Measurements from ENCODE around the gene ITPR3. TPM values are rescaled to one million over a fixed set of nuclear protein-coding genes. Genes with fewer than 3 reads are reported as not detected.

The ITPR3 gene
- total RNA-seq, 2 experiments from 2014 or later = 64.2 to 65.8 TPM

DNA sequence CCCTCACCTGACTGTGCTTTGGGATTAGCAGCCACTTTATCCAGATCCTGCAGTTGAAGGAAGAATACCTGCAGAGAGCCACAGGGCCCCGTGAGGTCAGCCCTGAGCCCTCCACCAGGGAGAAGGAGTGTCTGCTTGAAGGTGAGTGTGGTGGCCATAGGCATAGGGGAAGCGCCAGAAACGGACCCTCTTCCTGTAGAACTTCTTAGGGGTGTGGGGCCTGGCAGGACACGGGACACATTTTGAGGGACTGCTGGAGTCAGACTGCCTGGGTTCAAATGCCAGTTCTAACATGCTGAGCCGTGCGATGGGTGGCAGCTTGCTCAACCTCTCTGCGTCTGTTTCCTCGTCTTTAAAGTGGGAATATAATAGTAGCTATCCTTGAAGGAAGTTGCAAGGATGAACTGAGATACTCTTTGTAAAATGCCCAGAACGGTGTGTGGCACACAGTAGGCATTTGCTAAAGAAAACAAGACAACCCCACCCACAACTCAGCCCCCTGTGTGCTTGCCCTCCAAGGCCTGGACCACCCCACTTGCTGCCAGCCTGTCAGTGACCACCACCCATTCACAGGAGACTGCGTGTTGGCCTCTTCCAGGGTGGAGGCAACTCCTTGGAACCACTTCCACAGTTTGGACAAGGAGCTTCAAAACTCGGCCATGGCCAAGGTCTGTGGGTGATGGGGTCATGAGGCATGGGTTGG is 36.3 kb upstream of the ITPR3 start:
- no peak for DNase-seq
- Mint-ChIP-seq H3K4me1 (peaks cover 39% of the 10 kb centered on the region), H3K9me3 (no peaks in the 10 kb centered on the region), H3K27ac (peak overlapping the region; percentile 97), H3K27me3 (no peaks in the 10 kb centered on the region), H3K4me3 (no peak overlapping the region), H3K36me3 (ENCODE audit: low read depth) (no peaks in the 10 kb centered on the region)
- POLR2A ChIA-PET = interaction anchor here (0.6 kb wide), 1 partner anchor 130 kb away, joined by 4 read pairs; the partner anchor contains the start of gene ZBTB9
- CTCF ChIA-PET = interaction anchor here (0.5 to 4.8 kb wide), 11 partner anchors 9 to 544 kb away, joined by 3 to 17 read pairs (median 5); partner anchors contain the start of gene ITPR3

DNA sequence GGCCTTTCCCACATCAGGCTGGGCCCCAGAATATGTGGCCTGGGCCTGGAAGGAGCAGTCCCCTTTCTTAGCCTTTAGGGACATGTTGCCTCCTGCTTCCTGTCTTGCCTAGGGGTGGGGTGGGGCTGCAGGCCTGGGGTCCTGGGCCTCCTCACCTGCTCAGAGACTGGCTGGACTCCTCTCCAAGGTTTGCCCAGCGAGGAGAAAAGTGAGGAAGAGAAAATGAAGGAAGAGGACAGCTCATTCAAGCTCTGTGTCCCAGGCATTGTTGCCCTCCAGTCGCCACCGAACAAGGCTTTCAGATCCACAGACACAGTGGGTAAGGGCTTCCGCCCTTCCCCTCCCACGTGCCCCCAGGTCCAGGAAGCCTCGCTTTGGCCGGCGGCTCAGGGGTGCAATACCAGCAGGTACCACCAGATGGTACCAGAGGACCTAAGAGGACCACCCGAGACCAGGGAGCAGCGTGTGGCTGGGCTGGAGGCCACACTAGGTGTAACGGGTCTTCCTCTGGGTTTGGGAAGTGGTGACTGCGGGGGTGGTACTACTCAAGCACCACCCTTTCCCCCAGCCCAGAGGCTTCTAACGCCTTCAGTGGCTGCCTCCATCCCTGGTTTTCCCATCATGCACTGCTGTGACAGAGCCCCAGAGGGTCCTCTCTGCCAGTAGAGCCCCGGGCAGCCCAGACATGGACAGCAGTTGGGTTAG is 35.6 kb upstream of the ITPR3 start:
- peak; percentile 89 for DNase-seq
- ChIA-PET POLR2A (interaction anchor here (0.6 kb wide), 2 partner anchors 83 to 131 kb away, joined by 3 to 4 read pairs; partner anchors contain the start of gene ZBTB9), CTCF (interaction anchor here (0.6 to 4.8 kb wide), 11 partner anchors 10 to 629 kb away, joined by 3 to 17 read pairs (median 4); partner anchors contain the start of gene ITPR3)
- Mint-ChIP-seq H3K4me3 (peak overlapping the region; percentile 71), H3K27me3 (no peaks in the 10 kb centered on the region), H3K36me3 (ENCODE audit: low read depth) (no peaks in the 10 kb centered on the region), H3K4me1 (peaks cover 33% of the 10 kb centered on the region), H3K27ac (peak overlapping the region; percentile 97), H3K9me3 (no peaks in the 10 kb centered on the region)

DNA sequence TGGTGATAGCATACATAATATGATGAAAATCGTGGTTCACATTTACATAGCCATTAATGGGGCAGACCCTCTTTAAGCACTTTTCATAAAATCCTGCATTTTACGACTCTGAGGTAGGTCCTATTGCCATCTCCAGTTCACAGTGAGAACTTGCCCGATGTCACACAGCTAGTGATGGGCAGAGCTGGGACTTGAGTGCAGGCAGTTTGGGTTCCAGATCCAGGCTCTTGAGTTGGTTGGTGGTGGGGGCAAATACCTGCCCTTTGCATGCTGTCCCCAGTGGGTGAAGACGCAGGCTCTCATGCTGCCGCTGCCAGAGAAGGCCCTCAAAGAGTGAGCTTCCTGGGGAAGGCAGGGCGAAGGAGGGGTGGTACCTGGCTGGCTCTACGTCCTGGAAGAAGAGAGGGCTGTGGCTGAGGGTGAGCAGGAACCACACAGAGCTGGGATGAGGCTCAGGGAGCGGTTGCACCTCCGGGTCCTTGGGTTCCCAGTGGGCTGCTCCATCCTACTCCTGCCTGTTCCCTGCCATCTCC is 34.9 kb upstream of the ITPR3 start:
- Mint-ChIP-seq H3K4me1 (peaks cover 33% of the 10 kb centered on the region), H3K4me3 (peak overlapping the region; percentile 71), H3K9me3 (no peaks in the 10 kb centered on the region), H3K36me3 (ENCODE audit: low read depth) (no peaks in the 10 kb centered on the region), H3K27me3 (no peaks in the 10 kb centered on the region), H3K27ac (peak overlapping the region; percentile 97)
- ChIA-PET POLR2A (interaction anchor here (0.6 kb wide), 2 partner anchors 82 to 169 kb away, joined by 3 to 6 read pairs; no protein-coding TSS in a partner anchor), CTCF (interaction anchor here (0.6 to 4.8 kb wide), 7 partner anchors 10 to 628 kb away, joined by 3 to 17 read pairs (median 4); no protein-coding TSS in a partner anchor)
- no peak for DNase-seq

DNA sequence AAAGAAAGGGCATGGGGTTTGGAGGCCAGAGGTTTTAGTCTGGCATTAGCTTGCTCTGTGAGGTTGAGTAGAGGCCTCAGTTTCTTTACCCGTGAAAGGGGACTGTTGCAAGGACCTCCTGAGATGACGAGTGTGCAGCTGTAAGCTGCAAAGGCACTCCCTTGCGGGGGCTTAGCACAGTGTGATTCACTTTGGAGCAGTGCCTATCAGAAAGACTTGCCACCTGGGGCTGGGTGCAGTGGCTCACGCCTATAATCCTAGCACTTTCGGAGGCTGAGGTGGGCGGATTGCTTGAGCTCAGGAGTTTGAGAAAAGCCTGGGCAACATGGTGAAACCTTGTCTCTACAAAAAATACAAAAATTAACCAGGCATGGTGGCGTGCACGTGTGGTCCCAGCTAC is 33.6 kb upstream of the ITPR3 start:
- DNase-seq = no peak
- POLR2A ChIA-PET = no interaction called here
- CTCF ChIA-PET = interaction anchor here (1.1 to 4.8 kb wide), 2 partner anchors 11 to 20 kb away, joined by 3 to 17 read pairs; no protein-coding TSS in a partner anchor
- Mint-ChIP-seq H3K36me3 (ENCODE audit: low read depth) (no peaks in the 10 kb centered on the region), H3K4me3 (no peak overlapping the region), H3K9me3 (no peaks in the 10 kb centered on the region), H3K27ac (no peak overlapping the region), H3K27me3 (peaks cover 2% of the 10 kb centered on the region), H3K4me1 (peaks cover 39% of the 10 kb centered on the region)

DNA sequence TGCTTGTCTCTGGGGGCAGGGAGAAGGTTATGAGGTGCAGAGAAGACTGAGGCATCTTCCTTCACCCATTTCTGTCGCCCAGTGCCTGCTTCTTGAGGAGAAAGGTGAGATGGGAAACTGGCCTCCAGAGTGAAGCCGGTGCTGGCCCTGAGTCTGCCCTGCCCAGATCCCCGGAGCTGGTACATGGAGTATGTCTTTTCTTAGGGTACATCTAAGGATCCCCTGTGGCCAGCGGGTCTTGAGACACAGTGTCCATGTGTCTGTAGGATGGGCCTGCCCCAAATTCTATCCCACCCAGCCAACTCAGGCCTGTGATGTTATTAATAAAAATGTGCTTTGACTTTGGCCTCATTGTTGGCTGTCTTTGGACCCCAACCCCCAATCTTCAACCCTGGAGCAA is 32.2 kb upstream of the ITPR3 start:
- no peaks in the 10 kb centered on the region for H3K36me3 Mint-ChIP-seq (ENCODE audit: low read depth)
- H3K4me1 Mint-ChIP-seq = peaks cover 42% of the 10 kb centered on the region
- POLR2A ChIA-PET = no interaction called here
- no peak overlapping the region for H3K4me3 Mint-ChIP-seq
- H3K27ac Mint-ChIP-seq = no peak overlapping the region
- CTCF ChIA-PET = interaction anchor here (4.8 kb wide), 1 partner anchor 18 kb away, joined by 17 read pairs; no protein-coding TSS in a partner anchor
- H3K9me3 Mint-ChIP-seq = no peaks in the 10 kb centered on the region
- DNase-seq = no peak
- H3K27me3 Mint-ChIP-seq = peaks cover 2% of the 10 kb centered on the region

DNA sequence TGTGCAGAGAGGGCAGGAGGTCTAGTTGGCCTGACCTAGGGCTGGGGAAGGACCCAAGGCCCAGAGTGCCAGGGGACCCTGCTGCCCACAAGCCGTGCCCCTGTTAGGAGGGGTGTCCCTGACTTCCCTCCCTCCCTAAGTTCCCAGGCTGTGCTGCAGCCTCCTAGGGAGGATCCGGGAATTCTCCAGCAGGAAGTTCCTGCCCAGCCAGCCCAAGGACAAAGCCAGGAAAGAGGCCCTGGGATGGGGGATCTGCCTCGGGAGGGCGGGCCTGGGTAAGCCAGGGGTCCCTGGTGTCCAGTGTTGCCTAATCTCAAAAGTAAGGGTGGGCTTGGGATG is 31.8 kb upstream of the ITPR3 start:
- no peak for DNase-seq
- H3K27ac Mint-ChIP-seq = no peak overlapping the region
- H3K36me3 Mint-ChIP-seq (ENCODE audit: low read depth) = no peaks in the 10 kb centered on the region
- H3K4me3 Mint-ChIP-seq = no peak overlapping the region
- H3K27me3 Mint-ChIP-seq = peaks cover 2% of the 10 kb centered on the region
- POLR2A ChIA-PET = no interaction called here
- peaks cover 39% of the 10 kb centered on the region for H3K4me1 Mint-ChIP-seq
- CTCF ChIA-PET = interaction anchor here (0.7 to 1.4 kb wide), 6 partner anchors 10 to 122 kb away, joined by 3 to 7 read pairs (median 4); partner anchors contain the start of gene UQCC2
- H3K9me3 Mint-ChIP-seq = no peaks in the 10 kb centered on the region

DNA sequence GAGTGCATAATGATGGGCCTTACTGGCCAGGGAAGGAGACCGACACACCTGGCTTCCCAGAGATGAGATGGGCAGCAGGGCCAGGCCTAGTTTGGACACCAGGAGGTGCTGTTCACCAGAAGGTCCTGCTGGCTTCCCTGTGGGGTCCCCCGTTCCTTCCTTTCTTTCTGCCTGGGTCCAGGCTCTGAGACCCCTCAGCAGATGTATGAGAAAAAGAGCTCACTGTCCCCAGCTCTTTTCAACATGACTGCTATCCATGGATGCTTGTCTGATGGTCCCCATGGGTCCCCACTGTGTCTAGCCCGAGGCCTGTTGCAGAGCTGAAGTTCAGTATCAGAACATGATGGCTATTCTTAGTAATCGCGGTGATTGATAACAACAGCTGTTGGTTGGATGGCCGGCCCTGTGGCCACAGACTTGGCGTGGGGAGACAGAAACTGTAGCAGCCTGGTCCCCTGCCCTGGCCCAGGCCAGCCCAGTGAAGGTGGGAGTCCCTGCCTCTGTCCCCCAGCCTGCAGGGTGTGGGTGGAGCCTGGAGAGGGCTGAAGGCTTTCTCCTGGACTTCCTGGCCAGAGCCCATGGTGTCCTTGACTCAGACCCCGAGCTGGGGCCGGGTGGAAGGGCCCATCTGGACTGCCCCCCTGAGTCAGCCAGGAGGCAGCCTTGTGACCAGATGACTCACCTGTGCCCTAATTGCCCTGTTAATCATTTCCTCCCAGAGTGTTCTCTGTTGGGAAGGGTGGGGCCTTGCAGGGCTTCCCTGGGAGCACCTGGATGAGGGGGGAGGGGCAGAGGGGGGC is 31.2 kb upstream of the ITPR3 start:
- H3K4me1 Mint-ChIP-seq = peaks cover 35% of the 10 kb centered on the region
- POLR2A ChIA-PET = no interaction called here
- no peaks in the 10 kb centered on the region for H3K9me3 Mint-ChIP-seq
- peak; percentile 49 for DNase-seq
- H3K27me3 Mint-ChIP-seq = peaks cover 2% of the 10 kb centered on the region
- no peaks in the 10 kb centered on the region for H3K36me3 Mint-ChIP-seq (ENCODE audit: low read depth)
- CTCF ChIA-PET = interaction anchor here (0.6 to 1.4 kb wide), 7 partner anchors 11 to 121 kb away, joined by 3 to 7 read pairs (median 4); partner anchors contain the start of gene UQCC2
- no peak overlapping the region for H3K4me3 Mint-ChIP-seq
- no peak overlapping the region for H3K27ac Mint-ChIP-seq

DNA sequence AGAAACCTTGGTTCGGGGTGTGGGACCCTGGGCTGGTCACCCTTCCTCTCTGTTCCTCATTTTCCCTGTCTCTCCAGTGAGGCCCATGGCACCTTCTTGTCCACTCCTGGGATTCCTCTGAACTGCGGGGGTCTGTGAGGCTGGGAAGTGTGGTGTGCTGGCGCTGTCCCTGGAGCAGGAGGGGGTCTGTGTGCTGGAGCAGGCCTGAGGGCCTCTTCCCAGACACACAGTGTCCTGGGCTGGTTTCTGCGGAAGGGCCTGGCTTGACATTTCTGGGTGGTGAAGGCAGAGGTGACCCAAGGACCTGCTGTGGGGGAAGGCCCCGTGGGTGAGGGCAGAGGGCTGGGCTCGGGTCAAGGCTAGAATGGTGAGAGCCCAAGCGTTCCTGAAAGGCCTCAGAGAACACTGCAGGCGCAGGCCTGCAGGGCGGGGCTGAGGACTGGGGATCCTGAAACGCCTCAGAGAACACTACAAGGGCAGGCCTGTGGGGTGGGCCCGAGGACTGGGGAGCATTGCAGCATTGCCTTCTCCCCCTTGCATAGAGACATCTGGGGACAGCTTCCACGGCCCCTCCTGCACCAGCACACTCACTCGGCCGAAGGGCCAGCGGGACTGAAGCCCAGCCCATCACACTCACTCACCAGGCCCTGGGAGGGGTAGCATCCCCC is 30.5 kb upstream of the ITPR3 start:
- H3K4me3 Mint-ChIP-seq = no peak overlapping the region
- H3K27me3 Mint-ChIP-seq = peaks cover 2% of the 10 kb centered on the region
- DNase-seq = no peak
- H3K4me1 Mint-ChIP-seq = peaks cover 28% of the 10 kb centered on the region
- POLR2A ChIA-PET = no interaction called here
- H3K9me3 Mint-ChIP-seq = no peaks in the 10 kb centered on the region
- peak overlapping the region; percentile 31 for H3K27ac Mint-ChIP-seq
- CTCF ChIA-PET = interaction anchor here (0.6 to 2.8 kb wide), 5 partner anchors 12 to 111 kb away, joined by 3 to 8 read pairs (median 5); no protein-coding TSS in a partner anchor
- no peaks in the 10 kb centered on the region for H3K36me3 Mint-ChIP-seq (ENCODE audit: low read depth)

DNA sequence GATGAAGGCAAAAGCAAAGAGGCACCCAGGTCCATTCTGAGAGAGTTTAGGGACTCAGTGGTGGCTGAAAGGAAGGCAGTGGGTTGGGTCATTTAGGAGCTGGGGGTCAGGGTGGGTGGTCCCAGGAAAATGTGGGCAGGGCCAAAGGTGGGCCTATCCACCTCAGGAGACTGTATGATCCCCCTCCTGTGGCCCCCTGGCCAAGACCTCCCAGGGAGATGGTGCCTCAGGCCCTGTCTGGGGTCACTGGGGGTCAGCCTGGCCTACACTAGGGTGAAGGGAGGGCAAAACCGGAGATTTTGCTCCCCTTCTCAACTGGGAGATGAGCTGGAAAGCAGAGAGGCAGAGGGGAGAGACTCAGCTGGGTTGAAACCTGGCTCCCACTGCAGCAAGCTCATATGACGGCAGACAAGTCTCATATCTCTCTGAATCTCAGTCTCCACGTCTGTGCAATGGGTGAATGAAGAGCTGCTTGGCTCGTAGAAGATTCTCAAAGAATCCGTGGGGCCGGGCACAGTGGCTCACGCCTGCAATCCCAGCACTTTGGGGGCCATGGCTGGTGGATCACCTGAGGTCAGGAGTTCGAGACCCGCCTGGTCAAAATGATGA is 29.6 kb upstream of the ITPR3 start:
- ChIA-PET POLR2A (no interaction called here), CTCF (interaction anchor here (1.3 to 2.8 kb wide), 5 partner anchors 16 to 120 kb away, joined by 4 to 8 read pairs (median 7); partner anchors contain the start of gene UQCC2)
- no peak for DNase-seq
- Mint-ChIP-seq H3K36me3 (ENCODE audit: low read depth) (no peaks in the 10 kb centered on the region), H3K27me3 (peaks cover 2% of the 10 kb centered on the region), H3K9me3 (no peaks in the 10 kb centered on the region), H3K4me1 (peaks cover 23% of the 10 kb centered on the region), H3K4me3 (no peak overlapping the region), H3K27ac (no peak overlapping the region)

DNA sequence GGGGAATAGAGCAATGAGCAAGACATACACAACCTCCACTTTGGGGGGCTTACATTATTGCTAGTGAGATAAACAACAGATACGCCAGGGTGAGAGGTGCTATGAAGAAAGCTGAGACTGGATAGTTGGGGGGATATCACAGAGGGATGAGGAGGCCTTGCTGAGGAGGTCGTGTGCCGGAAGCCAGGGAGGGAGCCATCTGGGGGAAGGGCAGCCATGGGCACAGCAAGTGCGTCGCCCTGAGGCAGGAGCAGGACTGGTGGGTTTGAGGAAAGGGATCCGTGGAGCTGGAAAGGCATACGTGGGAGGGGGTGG is 28.9 kb upstream of the ITPR3 start:
- Mint-ChIP-seq H3K9me3 (no peaks in the 10 kb centered on the region), H3K36me3 (ENCODE audit: low read depth) (no peaks in the 10 kb centered on the region), H3K27ac (peak overlapping the region; percentile 2), H3K4me3 (peak overlapping the region; percentile 61), H3K4me1 (peaks cover 27% of the 10 kb centered on the region), H3K27me3 (peaks cover 2% of the 10 kb centered on the region)
- DNase-seq = no peak
- ChIA-PET CTCF (interaction anchor here (0.6 to 2.8 kb wide), 7 partner anchors 12 to 1663 kb away, joined by 4 to 8 read pairs (median 7); partner anchors contain the start of genes BAK1 and UQCC2), POLR2A (no interaction called here)

DNA sequence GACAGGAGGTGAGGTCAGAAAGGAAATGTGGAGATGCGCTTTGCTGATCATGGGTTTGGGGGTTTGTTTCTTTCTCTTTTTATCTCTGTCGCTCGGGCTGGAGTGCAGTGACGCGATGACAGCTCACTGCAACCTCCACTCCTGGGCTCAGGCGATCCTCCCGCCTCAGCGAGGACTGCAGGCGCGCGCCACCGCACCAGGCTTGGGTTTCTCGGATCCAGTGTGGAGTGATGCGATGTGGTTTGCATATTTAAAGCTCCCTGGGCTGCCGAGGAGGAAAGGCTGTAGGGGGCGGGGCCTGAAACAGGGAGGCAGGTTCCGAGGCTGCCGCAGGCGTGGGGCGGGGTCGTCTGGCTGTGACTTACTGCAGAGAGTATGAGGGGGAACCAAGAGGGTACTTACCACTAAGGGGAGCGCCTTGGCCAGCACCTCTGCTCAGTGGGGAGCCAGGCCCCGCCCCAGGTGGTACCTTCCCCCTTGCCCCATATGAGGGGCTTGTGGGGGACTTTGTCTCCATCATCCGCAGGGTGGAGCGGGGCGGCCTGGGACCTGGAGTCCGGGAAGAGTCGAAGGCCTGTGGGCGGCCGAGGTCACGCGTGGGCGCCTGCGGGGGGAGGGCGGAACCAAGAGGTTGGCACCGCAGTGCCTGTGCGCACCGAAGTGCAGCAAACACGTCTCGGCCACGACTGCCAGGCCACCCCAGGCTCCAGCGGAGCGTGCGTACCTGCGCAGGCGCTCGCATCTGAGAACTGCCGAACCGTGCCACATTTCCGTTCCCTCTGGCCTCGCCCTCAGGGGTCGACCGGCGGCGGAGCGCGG is 28.3 kb upstream of the ITPR3 start:
- H3K4me1 Mint-ChIP-seq = peaks cover 31% of the 10 kb centered on the region
- H3K27ac Mint-ChIP-seq = peak overlapping the region; percentile 80
- ChIA-PET POLR2A (no interaction called here), CTCF (interaction anchor here (0.6 to 2.8 kb wide), 7 partner anchors 12 to 1662 kb away, joined by 4 to 8 read pairs (median 7); partner anchors contain the start of genes BAK1 and UQCC2)
- peaks cover 2% of the 10 kb centered on the region for H3K27me3 Mint-ChIP-seq
- no peaks in the 10 kb centered on the region for H3K36me3 Mint-ChIP-seq (ENCODE audit: low read depth)
- DNase-seq = peak; percentile 48
- no peaks in the 10 kb centered on the region for H3K9me3 Mint-ChIP-seq
- H3K4me3 Mint-ChIP-seq = peak overlapping the region; percentile 61
